NCI-H526 (cell line): Measurements from ENCODE around the gene MYO6.

Experiments
- DNase-seq, 2 experiments: peaks; one replicate each; lab custom pipeline; 2025; lab: John Stamatoyannopoulos, UW

Gene MYO6

DNA sequence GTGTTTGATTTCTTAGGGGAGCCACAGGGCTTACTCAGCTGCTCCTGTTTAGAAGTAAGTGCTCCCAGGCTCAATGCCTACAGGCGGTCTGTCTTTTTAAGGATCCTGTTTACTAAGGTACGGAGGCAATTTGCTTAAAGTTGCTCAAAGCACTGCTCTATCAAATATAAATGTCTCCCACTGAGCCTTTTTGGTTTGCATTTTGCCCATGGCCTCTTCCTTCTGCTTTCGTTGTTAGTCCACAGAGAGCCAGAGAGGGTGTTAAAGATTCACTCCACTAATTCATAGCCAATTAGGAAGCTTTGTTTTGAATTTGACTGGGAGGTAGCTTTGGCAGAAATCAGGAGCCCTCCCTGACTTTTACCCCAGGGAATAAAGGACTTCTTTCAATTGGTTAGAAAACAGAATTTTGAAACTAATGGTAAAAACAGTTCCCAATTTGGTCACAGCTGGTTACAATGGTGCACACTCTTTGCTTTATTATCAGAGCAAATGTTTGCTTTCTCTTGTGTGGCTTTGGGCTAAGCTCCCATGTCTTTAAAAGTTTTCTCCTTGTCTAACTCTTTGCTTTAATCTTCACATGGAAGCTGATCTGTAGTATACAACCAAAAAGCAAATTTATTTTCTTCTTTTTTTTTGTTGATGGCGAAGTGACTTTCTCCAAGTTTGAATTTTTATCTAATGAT is 197.2 kb downstream of the MYO6 start:
- no peak for DNase-seq

DNA sequence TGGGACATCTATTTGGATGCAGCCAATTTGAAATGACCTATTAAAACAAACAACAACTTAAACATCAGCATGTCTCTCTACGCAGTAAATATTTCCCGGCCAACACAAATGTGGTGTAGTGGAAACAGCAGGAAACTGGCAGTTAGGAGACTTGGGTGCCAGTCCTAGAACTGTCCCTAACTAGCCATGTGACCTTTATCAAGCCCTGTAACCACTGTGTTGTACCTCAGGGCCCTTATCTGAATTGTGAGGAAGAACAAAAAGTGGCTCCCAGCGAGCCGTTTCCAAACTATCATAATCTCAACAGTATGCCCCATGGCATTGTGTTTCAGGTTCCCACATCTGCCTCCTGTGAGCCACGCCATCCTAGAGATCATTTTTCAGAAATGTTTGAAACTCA is 198.9 kb downstream of the MYO6 start:
- DNase-seq, result no peak

DNA sequence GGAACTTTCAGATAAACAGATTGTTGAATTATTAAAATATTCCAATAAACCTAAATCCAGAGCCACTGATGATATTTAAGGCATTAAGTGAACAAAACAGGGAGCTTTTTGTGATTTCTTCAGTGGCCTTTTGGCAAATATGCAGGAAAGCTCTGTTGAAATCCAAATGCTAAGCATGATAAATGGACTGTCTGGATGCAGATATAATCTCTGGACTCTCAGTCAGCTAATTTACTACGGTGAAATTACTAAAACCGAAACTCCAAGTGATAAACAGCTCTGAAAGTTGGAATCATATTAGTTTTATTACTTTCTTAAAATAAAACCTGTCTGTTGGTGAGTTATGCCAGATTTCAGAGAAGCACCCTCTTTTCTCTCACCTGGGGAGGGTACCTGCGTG is 203.1 kb downstream of the MYO6 start:
- DNase-seq, result no peak

DNA sequence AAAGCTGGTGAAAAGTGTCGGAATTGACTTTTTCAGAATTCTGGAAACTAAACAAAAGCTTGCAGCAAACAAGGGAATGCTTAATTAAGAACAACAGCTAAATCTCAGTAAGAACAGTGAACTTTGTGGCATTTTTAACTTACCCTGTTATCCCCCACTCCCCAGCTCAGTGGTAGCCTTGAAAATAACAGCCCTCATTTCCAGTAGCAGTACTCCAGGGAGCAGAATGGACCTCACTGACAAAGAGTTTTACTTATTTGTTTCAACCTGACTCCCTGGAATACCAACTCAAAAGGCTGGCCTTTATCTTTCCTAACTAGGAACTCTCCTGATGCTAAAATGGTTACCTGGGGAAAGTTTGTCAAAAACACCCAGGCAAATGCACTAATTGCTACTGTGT is 214.5 kb downstream of the MYO6 start:
- no peak for DNase-seq

DNA sequence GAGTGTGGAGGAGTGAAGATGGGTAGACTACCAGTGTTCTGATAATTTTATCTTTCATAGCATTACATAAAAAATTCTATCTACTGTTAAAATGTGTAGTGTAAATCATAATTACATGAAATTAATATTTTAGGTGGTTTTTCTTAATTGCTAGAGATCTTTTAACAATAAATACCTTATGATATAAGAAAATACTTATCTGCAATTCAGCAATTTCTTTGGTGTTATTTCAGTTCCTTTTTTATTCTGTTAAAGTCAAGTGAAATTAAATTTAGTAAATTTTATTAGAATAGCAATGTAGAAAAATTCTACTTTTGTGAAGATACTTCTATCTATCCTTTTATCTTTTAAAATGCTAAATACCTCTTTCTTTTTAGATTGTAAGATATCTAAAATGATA is 219.1 kb downstream of the MYO6 start:
- no peak for DNase-seq
